Liver (tissue), 9 donors: ENCODE measurements around the gene TRIM33. TPM values are rescaled to one million over a fixed set of nuclear protein-coding genes. Genes with fewer than 3 reads are reported as not detected.

Experiments
- DNase-seq: peaks from one replicate; pipeline ENCODE4 v3.0.0-alpha.2; 2017; ENCODE audit warnings: low spot score
- H3K27ac ChIP-seq, 2 donors: one replicate each; pipeline ENCODE4 v1.7.0; 2013; ENCODE audit warnings: inconsistent platforms in 2 of 2, low read length in 2 of 2, control low read depth in 1 of 2, low read depth in 1 of 2, mild to moderate bottlenecking in 1 of 2
- H3K27me3 ChIP-seq, 4 donors: one replicate each; pipeline versions ENCODE4 v1.6.1 to v1.7.0; 2013; ENCODE audit warnings: low read length in 3 of 4, inconsistent platforms in 1 of 4, mild to moderate bottlenecking in 1 of 4, moderate library complexity in 1 of 4; ENCODE audit not compliant: control insufficient read depth in 4 of 4, insufficient read depth in 4 of 4
- H3K36me3 ChIP-seq, 4 donors: one replicate each; pipeline versions ENCODE4 v1.6.1 to v1.7.0; 2013; ENCODE audit warnings: low read length in 3 of 4, mild to moderate bottlenecking in 3 of 4, low read depth in 1 of 4, moderate library complexity in 1 of 4; ENCODE audit not compliant: control insufficient read depth in 4 of 4, insufficient read depth in 3 of 4
- H3K4me1 ChIP-seq, 4 donors: one replicate each; pipeline versions ENCODE4 v1.6.1 to v1.7.0; 2013; ENCODE audit warnings: low read length in 3 of 4, mild to moderate bottlenecking in 3 of 4, moderate library complexity in 1 of 4; ENCODE audit not compliant: control insufficient read depth in 4 of 4, insufficient read depth in 4 of 4
- H3K4me3 ChIP-seq, 3 donors: one replicate each; pipeline versions ENCODE4 v1.6.1 to v1.7.0; 2013; ENCODE audit warnings: low read length in 3 of 3, control low read depth in 1 of 3, low read depth in 1 of 3, mild to moderate bottlenecking in 1 of 3
- H3K9ac ChIP-seq, 2 donors: one replicate each; pipeline ENCODE4 v1.7.0; 2013; ENCODE audit warnings: low read length in 2 of 2, mild to moderate bottlenecking in 2 of 2, moderate library complexity in 2 of 2, control low read depth in 1 of 2, low read depth in 1 of 2
- H3K9me3 ChIP-seq, 4 donors: one replicate each; pipeline versions ENCODE4 v1.6.1 to v1.7.0; 2013; ENCODE audit warnings: low read length in 3 of 4; ENCODE audit not compliant: control insufficient read depth in 4 of 4
- EGR1 ChIP-seq, 2 donors: IDR thresholded peaks; 2 replicates each; pipeline ENCODE4 v1.6.1; 2016 to 2018; ENCODE audit warnings: antibody characterized with exemption in 2 of 2, low read depth in 2 of 2
- FOXA1 ChIP-seq: IDR thresholded peaks from 2 replicates; pipeline ENCODE4 v1.6.1; 2016; ENCODE audit warnings: antibody characterized with exemption
- FOXA2 ChIP-seq: IDR thresholded peaks from 2 replicates; pipeline ENCODE4 v1.6.1; 2016; ENCODE audit warnings: antibody characterized with exemption
- GABPA ChIP-seq, 2 donors: IDR thresholded peaks in 1 of 2; conservative IDR thresholded peaks in 1 of 2; 2 replicates each; pipeline ENCODE4 v1.6.1; 2016; ENCODE audit warnings: antibody characterized with exemption in 2 of 2, mild to moderate bottlenecking in 1 of 2, moderate library complexity in 1 of 2
- HNF4A ChIP-seq, 2 donors: conservative IDR thresholded peaks; 2 replicates each; pipeline ENCODE4 v1.6.1; 2016; ENCODE audit warnings: antibody characterized with exemption in 2 of 2, mild to moderate bottlenecking in 2 of 2
- HNF4G ChIP-seq: IDR thresholded peaks from 2 replicates; pipeline ENCODE4 v1.6.1; 2016; ENCODE audit warnings: antibody characterized with exemption
- JUND ChIP-seq, 2 donors: IDR thresholded peaks; 2 replicates each; pipeline ENCODE4 v1.6.1; 2016; ENCODE audit warnings: antibody characterized with exemption in 2 of 2
- NR2F2 ChIP-seq: IDR thresholded peaks from 2 replicates; pipeline ENCODE4 v1.6.1; 2016; ENCODE audit warnings: antibody characterized with exemption
- RAD21 ChIP-seq, 2 donors: IDR thresholded peaks; 2 replicates each; pipeline ENCODE4 v1.6.1; 2016; ENCODE audit warnings: antibody characterized with exemption in 2 of 2, mild to moderate bottlenecking in 2 of 2
- RXRA ChIP-seq, 2 donors: IDR thresholded peaks; 2 replicates each; pipeline ENCODE4 v1.6.1; 2017 to 2018; ENCODE audit warnings: antibody characterized with exemption in 2 of 2, mild to moderate bottlenecking in 1 of 2
- SP1 ChIP-seq: IDR thresholded peaks from 2 replicates; pipeline ENCODE4 v1.6.1; 2018; ENCODE audit warnings: antibody characterized with exemption, mild to moderate bottlenecking
- TAF1 ChIP-seq: conservative IDR thresholded peaks from 2 replicates; pipeline ENCODE4 v1.6.1; 2016; ENCODE audit warnings: antibody characterized with exemption, mild to moderate bottlenecking
- YY1 ChIP-seq: IDR thresholded peaks from 2 replicates; pipeline ENCODE4 v1.6.1; 2016; ENCODE audit warnings: antibody characterized with exemption, mild to moderate bottlenecking
- WGBS: extraction: QIAGEN DNeasy Blood & Tissue Kit; methylation state at CpG from one replicate; pipeline ENCODE4 v1.1.7; 2013; 5-methylcytosine and 5-hydroxymethylcytosine counted together
- polyA plus RNA-seq, 2 donors: library from polyadenylated mRNA; stranded (reverse) in 1 of 2; unstranded in 1 of 2; fragments of 200-250 nt in 1 of 2; fragments of >200 nt in 1 of 2; fragmentation: Nextera tagmentation in 1 of 2; extraction: Ambion mirVana in 1 of 2; gene quantifications; one replicate each; pipeline versions ENCODE4 v1.2.1 to v1.2.3, GENCODE V29; 2013 to 2015
- total RNA-seq, 2 donors: library from RNA; depleted of rRNA; stranded (reverse); fragments of >200 nt; gene quantifications; one replicate each; pipeline ENCODE4 v1.2.3, GENCODE V29; 2014
- TF ChIP-seq, protein P1 (sequence below): IDR thresholded peaks from 2 replicates; pipeline ENCODE4 v1.6.1; 2016; ENCODE audit warnings: antibody characterized with exemption
- TF ChIP-seq, protein P2 (sequence below): IDR thresholded peaks from 2 replicates; pipeline ENCODE4 v1.6.1; 2016; ENCODE audit warnings: antibody characterized with exemption
- TF ChIP-seq, protein P3 (sequence below): IDR thresholded peaks from 2 replicates; pipeline ENCODE4 v1.6.1; 2016; ENCODE audit warnings: antibody characterized with exemption
- TF ChIP-seq, protein P4 (sequence below): IDR thresholded peaks from 2 replicates; pipeline ENCODE4 v1.6.1; 2016; ENCODE audit warnings: antibody characterized with exemption, mild to moderate bottlenecking
- TF ChIP-seq, protein P5 (sequence below): fragments of 150-350 bp; IDR thresholded peaks from 2 replicates; pipeline ENCODE4 v1.5.1; 2017; ENCODE audit warnings: improper control_type of control experiment, low read depth, low read length; ENCODE audit not compliant: missing input control
- donor health status: healthy.
- donor health status: healthy.
- donor health status: healthy.
- donor health status: healthy.
- donor health status: healthy.

Gene TRIM33
- total and polyA plus RNA-seq, 4 donors = 4.5 to 30.5 (median 16.6) TPM

DNA sequence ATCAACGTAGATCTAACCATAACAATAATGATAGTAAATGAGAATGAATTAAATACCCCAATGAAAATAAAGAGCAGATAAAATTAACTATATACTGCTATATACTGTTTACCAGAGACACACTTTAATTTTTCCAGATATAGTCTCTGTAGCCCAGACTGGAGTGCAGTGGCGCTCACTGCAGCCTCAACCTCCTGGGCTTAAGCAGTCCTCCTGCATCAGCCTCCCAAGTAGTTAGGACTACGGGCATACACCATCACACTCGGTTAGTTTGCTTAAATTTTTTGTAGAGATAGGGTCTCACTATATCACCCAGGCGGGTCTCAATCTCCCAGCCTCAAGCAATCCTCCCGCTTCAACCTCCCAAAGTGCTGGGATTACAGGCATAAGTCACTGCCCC lies 37.2 kb downstream of the TRIM33 start:
- DNase-seq = no peak
- TF ChIP-seq HNF4A (conservative IDR thresholded peaks at IDR 0.05) (no peak), FOXA1 (no peak), SP1 (no peak), HNF4G (no peak), RXRA (IDR thresholded peaks at IDR 0.05) (no peak), RAD21 (IDR thresholded peaks at IDR 0.05) (no peak)
- TF ChIP-seq, protein P1, sequence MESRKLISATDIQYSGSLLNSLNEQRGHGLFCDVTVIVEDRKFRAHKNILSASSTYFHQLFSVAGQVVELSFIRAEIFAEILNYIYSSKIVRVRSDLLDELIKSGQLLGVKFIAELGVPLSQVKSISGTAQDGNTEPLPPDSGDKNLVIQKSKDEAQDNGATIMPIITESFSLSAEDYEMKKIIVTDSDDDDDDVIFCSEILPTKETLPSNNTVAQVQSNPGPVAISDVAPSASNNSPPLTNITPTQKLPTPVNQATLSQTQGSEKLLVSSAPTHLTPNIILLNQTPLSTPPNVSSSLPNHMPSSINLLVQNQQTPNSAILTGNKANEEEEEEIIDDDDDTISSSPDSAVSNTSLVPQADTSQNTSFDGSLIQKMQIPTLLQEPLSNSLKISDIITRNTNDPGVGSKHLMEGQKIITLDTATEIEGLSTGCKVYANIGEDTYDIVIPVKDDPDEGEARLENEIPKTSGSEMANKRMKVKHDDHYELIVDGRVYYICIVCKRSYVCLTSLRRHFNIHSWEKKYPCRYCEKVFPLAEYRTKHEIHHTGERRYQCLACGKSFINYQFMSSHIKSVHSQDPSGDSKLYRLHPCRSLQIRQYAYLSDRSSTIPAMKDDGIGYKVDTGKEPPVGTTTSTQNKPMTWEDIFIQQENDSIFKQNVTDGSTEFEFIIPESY = no peak
- TF ChIP-seq, protein P2, sequence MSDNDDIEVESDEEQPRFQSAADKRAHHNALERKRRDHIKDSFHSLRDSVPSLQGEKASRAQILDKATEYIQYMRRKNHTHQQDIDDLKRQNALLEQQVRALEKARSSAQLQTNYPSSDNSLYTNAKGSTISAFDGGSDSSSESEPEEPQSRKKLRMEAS = no peak
- 96% methylated on average over 6 of the region's 6 CpGs for WGBS
- Histone ChIP-seq H3K36me3 (no peaks in the 10 kb centered on the region), H3K9me3 (no peaks in the 10 kb centered on the region), H3K27ac (no peak overlapping the region), H3K4me3 (no peak overlapping the region), H3K27me3 (no peaks in the 10 kb centered on the region), H3K4me1 (peaks cover 0 to 2% (median 0%) of the 10 kb centered on the region in 4 donors), H3K9ac (no peak overlapping the region)

DNA sequence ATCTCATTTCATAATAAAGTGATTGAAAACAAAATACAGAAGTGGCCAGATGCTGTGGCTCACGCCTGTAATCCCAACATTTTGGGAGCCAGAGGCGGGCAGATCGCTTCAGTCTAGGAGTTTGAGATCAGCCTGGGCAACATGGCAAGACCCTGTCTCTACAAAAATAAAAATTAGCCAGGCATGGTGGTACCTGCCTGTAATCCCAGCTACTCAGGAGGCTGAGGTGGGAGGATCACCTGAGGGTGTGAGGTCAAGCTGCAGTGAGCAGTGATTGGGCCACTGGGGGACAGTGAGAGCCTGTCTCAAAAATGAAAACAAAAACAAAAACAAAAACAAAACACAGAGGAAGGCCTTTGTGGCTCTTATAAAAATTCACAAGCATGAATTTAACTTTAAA lies 38.6 kb downstream of the TRIM33 start:
- TF ChIP-seq SP1 (no peak), HNF4A (conservative IDR thresholded peaks at IDR 0.05) (no peak), FOXA1 (no peak), HNF4G (no peak), EGR1 (IDR thresholded peaks at IDR 0.05; ENCODE audit: low read depth in 2 of 2) (no peak), RXRA (IDR thresholded peaks at IDR 0.05) (no peak), TAF1 (no peak), JUND (IDR thresholded peaks at IDR 0.05) (no peak), RAD21 (IDR thresholded peaks at IDR 0.05) (no peak), YY1 (no peak), NR2F2 (no peak), GABPA (IDR thresholded peaks at IDR 0.05 in 1 of 2, conservative IDR thresholded peaks at IDR 0.05 in 1 of 2) (no peak), FOXA2 (no peak)
- TF ChIP-seq, protein P3, sequence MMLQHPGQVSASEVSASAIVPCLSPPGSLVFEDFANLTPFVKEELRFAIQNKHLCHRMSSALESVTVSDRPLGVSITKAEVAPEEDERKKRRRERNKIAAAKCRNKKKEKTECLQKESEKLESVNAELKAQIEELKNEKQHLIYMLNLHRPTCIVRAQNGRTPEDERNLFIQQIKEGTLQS = no peak
- TF ChIP-seq, protein P2 = no peak
- TF ChIP-seq, protein P1 = no peak
- TF ChIP-seq, protein P4, sequence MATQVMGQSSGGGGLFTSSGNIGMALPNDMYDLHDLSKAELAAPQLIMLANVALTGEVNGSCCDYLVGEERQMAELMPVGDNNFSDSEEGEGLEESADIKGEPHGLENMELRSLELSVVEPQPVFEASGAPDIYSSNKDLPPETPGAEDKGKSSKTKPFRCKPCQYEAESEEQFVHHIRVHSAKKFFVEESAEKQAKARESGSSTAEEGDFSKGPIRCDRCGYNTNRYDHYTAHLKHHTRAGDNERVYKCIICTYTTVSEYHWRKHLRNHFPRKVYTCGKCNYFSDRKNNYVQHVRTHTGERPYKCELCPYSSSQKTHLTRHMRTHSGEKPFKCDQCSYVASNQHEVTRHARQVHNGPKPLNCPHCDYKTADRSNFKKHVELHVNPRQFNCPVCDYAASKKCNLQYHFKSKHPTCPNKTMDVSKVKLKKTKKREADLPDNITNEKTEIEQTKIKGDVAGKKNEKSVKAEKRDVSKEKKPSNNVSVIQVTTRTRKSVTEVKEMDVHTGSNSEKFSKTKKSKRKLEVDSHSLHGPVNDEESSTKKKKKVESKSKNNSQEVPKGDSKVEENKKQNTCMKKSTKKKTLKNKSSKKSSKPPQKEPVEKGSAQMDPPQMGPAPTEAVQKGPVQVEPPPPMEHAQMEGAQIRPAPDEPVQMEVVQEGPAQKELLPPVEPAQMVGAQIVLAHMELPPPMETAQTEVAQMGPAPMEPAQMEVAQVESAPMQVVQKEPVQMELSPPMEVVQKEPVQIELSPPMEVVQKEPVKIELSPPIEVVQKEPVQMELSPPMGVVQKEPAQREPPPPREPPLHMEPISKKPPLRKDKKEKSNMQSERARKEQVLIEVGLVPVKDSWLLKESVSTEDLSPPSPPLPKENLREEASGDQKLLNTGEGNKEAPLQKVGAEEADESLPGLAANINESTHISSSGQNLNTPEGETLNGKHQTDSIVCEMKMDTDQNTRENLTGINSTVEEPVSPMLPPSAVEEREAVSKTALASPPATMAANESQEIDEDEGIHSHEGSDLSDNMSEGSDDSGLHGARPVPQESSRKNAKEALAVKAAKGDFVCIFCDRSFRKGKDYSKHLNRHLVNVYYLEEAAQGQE = no peak
- TF ChIP-seq, protein P5, sequence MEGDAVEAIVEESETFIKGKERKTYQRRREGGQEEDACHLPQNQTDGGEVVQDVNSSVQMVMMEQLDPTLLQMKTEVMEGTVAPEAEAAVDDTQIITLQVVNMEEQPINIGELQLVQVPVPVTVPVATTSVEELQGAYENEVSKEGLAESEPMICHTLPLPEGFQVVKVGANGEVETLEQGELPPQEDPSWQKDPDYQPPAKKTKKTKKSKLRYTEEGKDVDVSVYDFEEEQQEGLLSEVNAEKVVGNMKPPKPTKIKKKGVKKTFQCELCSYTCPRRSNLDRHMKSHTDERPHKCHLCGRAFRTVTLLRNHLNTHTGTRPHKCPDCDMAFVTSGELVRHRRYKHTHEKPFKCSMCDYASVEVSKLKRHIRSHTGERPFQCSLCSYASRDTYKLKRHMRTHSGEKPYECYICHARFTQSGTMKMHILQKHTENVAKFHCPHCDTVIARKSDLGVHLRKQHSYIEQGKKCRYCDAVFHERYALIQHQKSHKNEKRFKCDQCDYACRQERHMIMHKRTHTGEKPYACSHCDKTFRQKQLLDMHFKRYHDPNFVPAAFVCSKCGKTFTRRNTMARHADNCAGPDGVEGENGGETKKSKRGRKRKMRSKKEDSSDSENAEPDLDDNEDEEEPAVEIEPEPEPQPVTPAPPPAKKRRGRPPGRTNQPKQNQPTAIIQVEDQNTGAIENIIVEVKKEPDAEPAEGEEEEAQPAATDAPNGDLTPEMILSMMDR = no peak
- peaks cover 3 to 11% (median 8%) of the 10 kb centered on the region in 4 donors for H3K4me1 ChIP-seq
- no peak overlapping the region for H3K4me3 ChIP-seq
- no peaks in the 10 kb centered on the region for H3K27me3 ChIP-seq
- WGBS = 97% methylated on average over 3 of the region's 3 CpGs
- H3K9ac ChIP-seq = no peak overlapping the region
- H3K9me3 ChIP-seq = no peaks in the 10 kb centered on the region
- DNase-seq = no peak
- H3K36me3 ChIP-seq = no peaks in the 10 kb centered on the region
- H3K27ac ChIP-seq = no peak overlapping the region
